Ishikawa (cell line): ENCODE results near the gene MUC22.

Experiments used
- CEBPB ChIP-seq: IDR thresholded peaks from 2 replicates; pipeline ENCODE4 v1.6.1; 2012
- CREB1 ChIP-seq: IDR thresholded peaks from 2 replicates; pipeline ENCODE4 v1.6.1; 2012; ENCODE audit warnings: low read depth
- EGR1 ChIP-seq: IDR thresholded peaks from 2 replicates; pipeline ENCODE4 v1.6.1; 2012
- EP300 ChIP-seq: IDR thresholded peaks from 2 replicates; pipeline ENCODE4 v1.6.1; 2012; ENCODE audit warnings: borderline replicate concordance
- FOXM1 ChIP-seq: IDR thresholded peaks from 2 replicates; pipeline ENCODE4 v1.6.1; 2012; ENCODE audit warnings: low read depth, borderline replicate concordance
- MAX ChIP-seq: IDR thresholded peaks from 2 replicates; pipeline ENCODE4 v1.6.1; 2012
- NFIC ChIP-seq: IDR thresholded peaks from 2 replicates; pipeline ENCODE4 v1.6.1; 2012
- RAD21 ChIP-seq: IDR thresholded peaks from 2 replicates; pipeline ENCODE4 v1.6.1; 2012; ENCODE audit warnings: low read depth
- TAF1 ChIP-seq: IDR thresholded peaks from 2 replicates; pipeline ENCODE4 v1.6.1; 2012; ENCODE audit warnings: low read depth, mild to moderate bottlenecking
- TCF12 ChIP-seq: IDR thresholded peaks from 2 replicates; pipeline ENCODE4 v1.6.1; 2012; ENCODE audit warnings: low read depth
- TEAD4 ChIP-seq: IDR thresholded peaks from 2 replicates; pipeline ENCODE4 v1.6.1; 2012
- YY1 ChIP-seq: IDR thresholded peaks from 2 replicates; pipeline ENCODE4 v1.6.1; 2012; ENCODE audit warnings: low read depth
- ZBTB7A ChIP-seq: IDR thresholded peaks from 2 replicates; pipeline ENCODE4 v1.6.1; 2012; ENCODE audit warnings: low read depth
- TF ChIP-seq, protein P1 (sequence below): IDR thresholded peaks from 2 replicates; pipeline ENCODE4 v1.6.1; 2012; ENCODE audit warnings: low read depth, mild to moderate bottlenecking
- TF ChIP-seq, protein P2 (sequence below): IDR thresholded peaks from 2 replicates; pipeline ENCODE4 v1.6.1; 2012

MUC22 gene

DNA sequence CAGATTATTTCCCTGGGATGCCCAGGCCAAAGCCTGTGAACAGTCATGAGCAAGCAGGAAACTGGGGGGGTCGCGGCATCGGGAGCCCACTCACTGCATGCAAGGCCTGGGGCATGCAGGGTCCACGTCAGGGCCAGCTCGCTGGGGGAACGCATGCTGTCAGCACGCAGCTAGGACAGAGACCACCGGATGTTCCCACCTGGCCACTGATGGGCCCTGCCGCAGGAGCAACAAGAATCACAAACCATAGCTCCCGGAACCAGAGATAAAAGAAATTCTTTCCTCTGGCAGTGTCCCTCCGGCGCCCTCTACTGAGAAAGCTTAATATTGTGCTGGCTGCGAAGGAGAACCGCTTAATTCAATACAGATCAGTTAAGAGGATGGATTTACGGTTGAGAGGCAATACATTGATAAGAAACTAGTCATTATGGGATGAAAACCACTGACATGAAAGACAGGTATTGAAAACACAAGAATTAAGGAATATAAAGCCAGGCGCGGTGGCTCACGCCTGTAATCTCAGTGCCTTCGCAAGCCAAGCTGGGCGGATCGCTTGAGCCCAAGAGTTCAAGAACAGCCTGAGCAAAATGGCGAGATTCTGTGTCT is 69.5 kb downstream of the MUC22 start:
- TF ChIP-seq TAF1 = no peak
- TF ChIP-seq RAD21 = peak; percentile 83

DNA sequence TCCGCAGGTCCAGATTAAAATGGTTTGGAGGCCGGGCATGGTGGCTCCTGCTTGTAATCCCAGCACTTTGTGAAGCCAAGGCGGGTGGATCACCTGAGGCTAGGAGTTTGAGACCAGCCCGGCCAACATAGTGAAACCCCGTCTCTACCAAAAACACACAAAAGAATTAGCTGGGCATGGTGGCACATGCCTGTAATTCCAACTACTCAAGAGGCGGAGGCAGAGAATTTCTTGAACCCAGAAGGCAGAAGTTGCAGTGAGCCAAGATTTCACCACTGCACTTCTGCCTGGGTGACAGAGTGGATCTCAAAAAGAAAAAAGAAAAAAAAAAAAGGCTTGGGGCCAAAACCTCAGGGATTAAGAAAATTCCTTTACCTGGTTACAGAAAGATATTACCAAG is 71.6 kb downstream of the MUC22 start:
- TF ChIP-seq FOXM1 (no peak), EP300 (no peak), RAD21 (no peak), TEAD4 (no peak), CREB1 (no peak), CEBPB (no peak), ZBTB7A (no peak), YY1 (no peak), MAX (no peak), TAF1 (no peak), EGR1 (no peak), NFIC (no peak), TCF12 (no peak)
- TF ChIP-seq, protein P1, sequence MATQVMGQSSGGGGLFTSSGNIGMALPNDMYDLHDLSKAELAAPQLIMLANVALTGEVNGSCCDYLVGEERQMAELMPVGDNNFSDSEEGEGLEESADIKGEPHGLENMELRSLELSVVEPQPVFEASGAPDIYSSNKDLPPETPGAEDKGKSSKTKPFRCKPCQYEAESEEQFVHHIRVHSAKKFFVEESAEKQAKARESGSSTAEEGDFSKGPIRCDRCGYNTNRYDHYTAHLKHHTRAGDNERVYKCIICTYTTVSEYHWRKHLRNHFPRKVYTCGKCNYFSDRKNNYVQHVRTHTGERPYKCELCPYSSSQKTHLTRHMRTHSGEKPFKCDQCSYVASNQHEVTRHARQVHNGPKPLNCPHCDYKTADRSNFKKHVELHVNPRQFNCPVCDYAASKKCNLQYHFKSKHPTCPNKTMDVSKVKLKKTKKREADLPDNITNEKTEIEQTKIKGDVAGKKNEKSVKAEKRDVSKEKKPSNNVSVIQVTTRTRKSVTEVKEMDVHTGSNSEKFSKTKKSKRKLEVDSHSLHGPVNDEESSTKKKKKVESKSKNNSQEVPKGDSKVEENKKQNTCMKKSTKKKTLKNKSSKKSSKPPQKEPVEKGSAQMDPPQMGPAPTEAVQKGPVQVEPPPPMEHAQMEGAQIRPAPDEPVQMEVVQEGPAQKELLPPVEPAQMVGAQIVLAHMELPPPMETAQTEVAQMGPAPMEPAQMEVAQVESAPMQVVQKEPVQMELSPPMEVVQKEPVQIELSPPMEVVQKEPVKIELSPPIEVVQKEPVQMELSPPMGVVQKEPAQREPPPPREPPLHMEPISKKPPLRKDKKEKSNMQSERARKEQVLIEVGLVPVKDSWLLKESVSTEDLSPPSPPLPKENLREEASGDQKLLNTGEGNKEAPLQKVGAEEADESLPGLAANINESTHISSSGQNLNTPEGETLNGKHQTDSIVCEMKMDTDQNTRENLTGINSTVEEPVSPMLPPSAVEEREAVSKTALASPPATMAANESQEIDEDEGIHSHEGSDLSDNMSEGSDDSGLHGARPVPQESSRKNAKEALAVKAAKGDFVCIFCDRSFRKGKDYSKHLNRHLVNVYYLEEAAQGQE = no peak
- TF ChIP-seq, protein P2, sequence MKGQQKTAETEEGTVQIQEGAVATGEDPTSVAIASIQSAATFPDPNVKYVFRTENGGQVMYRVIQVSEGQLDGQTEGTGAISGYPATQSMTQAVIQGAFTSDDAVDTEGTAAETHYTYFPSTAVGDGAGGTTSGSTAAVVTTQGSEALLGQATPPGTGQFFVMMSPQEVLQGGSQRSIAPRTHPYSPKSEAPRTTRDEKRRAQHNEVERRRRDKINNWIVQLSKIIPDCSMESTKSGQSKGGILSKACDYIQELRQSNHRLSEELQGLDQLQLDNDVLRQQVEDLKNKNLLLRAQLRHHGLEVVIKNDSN = no peak

DNA sequence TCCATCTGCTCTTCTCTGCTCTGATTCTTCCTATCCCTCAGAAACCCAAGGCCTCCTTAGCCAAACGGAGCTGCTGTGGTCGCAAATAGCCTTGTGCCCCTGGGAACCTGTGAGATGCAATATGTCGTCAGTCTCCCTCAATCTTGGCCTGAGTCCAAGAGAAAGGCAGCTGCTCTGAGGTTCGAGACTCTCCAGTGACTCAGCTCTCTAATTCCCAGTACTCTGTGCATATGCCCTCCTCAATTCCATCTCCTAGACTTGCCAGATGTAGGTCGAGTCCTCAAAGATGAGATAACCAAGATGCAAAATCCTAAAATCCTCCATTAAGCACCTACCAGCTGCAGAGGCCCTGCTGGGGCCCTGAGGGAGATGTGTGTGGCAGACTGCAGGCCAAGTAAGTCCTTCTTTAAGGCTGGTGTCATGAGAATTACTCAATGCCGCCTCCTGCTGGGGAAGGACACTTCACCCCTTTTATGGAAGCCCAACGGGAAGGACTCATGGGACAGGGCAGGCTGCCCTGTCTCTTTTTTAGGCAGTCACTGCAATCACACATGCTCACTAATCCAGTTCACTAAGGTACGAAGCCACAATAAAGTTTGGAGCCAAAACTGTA is 73.6 kb downstream of the MUC22 start:
- TF ChIP-seq TCF12 (no peak), YY1 (no peak), RAD21 (0 out of 2 replicates have a peak, but pooled peaks have one; percentile 12), NFIC (peak; percentile 13; the same call in 1 of the 2 replicates)
